Measurements from ENCODE around the gene CDHR2.

DNA sequence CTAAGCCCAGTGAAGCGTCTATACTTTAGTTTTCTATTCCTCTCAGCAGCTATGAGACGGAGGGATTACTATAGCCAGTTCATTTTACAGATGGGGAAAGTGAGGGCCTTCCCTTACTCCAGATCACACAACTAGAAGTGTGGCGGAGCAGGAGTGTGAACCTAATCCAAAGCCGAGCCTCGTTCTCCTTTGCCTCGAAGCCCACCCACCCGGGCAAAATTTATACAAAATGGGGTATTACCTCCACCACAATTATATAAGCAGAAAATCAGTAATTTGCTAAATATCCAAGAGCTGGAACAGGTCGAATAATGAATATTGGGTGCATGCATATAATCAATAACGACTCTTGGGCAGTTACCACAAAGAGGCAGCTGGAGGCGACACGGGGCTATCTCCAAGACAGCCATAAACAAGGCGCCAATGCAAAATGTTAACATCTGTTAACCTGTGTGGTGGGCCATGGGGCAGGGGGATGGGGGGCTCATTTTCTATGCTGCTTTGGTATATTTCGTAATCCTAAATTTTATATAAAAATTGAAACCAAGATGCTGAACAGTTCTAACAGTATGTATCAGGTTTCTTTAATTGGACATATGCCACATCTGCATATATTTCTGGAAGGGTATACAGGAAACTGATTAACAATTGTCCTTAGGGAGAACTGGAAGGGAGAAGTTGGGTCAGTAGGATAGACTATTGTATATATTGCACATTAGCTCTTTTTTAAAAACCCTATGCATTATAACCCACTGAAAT, 10.7 kb upstream of the CDHR2 start:
- TF ChIP-seq, protein P1, sequence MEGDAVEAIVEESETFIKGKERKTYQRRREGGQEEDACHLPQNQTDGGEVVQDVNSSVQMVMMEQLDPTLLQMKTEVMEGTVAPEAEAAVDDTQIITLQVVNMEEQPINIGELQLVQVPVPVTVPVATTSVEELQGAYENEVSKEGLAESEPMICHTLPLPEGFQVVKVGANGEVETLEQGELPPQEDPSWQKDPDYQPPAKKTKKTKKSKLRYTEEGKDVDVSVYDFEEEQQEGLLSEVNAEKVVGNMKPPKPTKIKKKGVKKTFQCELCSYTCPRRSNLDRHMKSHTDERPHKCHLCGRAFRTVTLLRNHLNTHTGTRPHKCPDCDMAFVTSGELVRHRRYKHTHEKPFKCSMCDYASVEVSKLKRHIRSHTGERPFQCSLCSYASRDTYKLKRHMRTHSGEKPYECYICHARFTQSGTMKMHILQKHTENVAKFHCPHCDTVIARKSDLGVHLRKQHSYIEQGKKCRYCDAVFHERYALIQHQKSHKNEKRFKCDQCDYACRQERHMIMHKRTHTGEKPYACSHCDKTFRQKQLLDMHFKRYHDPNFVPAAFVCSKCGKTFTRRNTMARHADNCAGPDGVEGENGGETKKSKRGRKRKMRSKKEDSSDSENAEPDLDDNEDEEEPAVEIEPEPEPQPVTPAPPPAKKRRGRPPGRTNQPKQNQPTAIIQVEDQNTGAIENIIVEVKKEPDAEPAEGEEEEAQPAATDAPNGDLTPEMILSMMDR (IDR thresholded peaks at IDR 0.05), result no peak
- TF ChIP-seq POLR2A (IDR thresholded peaks at IDR 0.05), result no peak

Measured in uterus (tissue), 2 donors.